ENCODE results near the gene PRKCA. TPM values are rescaled to one million over a fixed set of nuclear protein-coding genes. Genes with fewer than 3 reads are reported as not detected.

PRKCA gene
- total RNA-seq, 1 experiment from 2014 or later = 20.7 TPM

GRCh38 chr17:66268247-66268927 lies 34.0 kb upstream of the PRKCA start:
- intact Hi-C loops (cut with micrococcal nuclease) = no loop called here
- ChIA-PET POLR2A (interaction anchor here (0.6 kb wide), 1 partner anchor 409 kb away, joined by 4 read pairs; no protein-coding TSS in a partner anchor), CTCF (interaction anchor here (0.6 to 1.2 kb wide), 2 partner anchors 353 to 705 kb away, joined by 3 read pairs; no protein-coding TSS in a partner anchor)
- BruUV-seq (replicated peaks) = no TSS peak
- Mint-ChIP-seq H3K4me3 (ENCODE audit: unreplicated experiment) (no peak overlapping the region), H3K27me3 (ENCODE audit: insufficient read depth, unreplicated experiment) (no peaks in the 10 kb centered on the region), H3K36me3 (ENCODE audit: insufficient read depth, unreplicated experiment) (peaks cover 9% of the 10 kb centered on the region), H3K9me3 (ENCODE audit: unreplicated experiment) (no peaks in the 10 kb centered on the region), H3K4me1 (ENCODE audit: insufficient read depth, unreplicated experiment) (peaks cover 20% of the 10 kb centered on the region), H3K27ac (ENCODE audit: low read depth, unreplicated experiment) (no peak overlapping the region)
- peak; percentile 69 for DNase-seq (ENCODE audit: unreplicated experiment)
- no peak for TF ChIP-seq CTCF (IDR thresholded peaks at IDR 0.05; ENCODE audit: unreplicated experiment)

- peaks cover 20% of the 10 kb centered on the region for H3K4me1 Mint-ChIP-seq (ENCODE audit: insufficient read depth, unreplicated experiment)
- TF ChIP-seq CTCF (IDR thresholded peaks at IDR 0.05; ENCODE audit: unreplicated experiment) = no peak
- no TSS peak for BruUV-seq (replicated peaks)
- H3K4me3 Mint-ChIP-seq (ENCODE audit: unreplicated experiment) = no peak overlapping the region
- POLR2A ChIA-PET = no interaction called here
- no peak for DNase-seq (ENCODE audit: unreplicated experiment)
- peaks cover 9% of the 10 kb centered on the region for H3K36me3 Mint-ChIP-seq (ENCODE audit: insufficient read depth, unreplicated experiment)
- no peaks in the 10 kb centered on the region for H3K9me3 Mint-ChIP-seq (ENCODE audit: unreplicated experiment)
- CTCF ChIA-PET = no interaction called here
- no peak overlapping the region for H3K27ac Mint-ChIP-seq (ENCODE audit: low read depth, unreplicated experiment)
- intact Hi-C loops (cut with micrococcal nuclease) = loop anchor here (10.0 kb wide), 1 partner anchor 195 kb away; no protein-coding TSS in a partner anchor
- no peaks in the 10 kb centered on the region for H3K27me3 Mint-ChIP-seq (ENCODE audit: insufficient read depth, unreplicated experiment)
These were observed 32.3 kb upstream of the PRKCA start for GRCh38 chr17:66270106-66270505.

GRCh38 chr17:66271512-66271911 lies 30.9 kb upstream of the PRKCA start:
- no peak for TF ChIP-seq CTCF (IDR thresholded peaks at IDR 0.05; ENCODE audit: unreplicated experiment)
- intact Hi-C loops (cut with micrococcal nuclease) = loop anchor here (10.0 kb wide), 1 partner anchor 193 kb away; no protein-coding TSS in a partner anchor
- no peak for DNase-seq (ENCODE audit: unreplicated experiment)
- no TSS peak for BruUV-seq (replicated peaks)
- H3K27ac Mint-ChIP-seq (ENCODE audit: low read depth, unreplicated experiment) = no peak overlapping the region
- POLR2A ChIA-PET = no interaction called here
- CTCF ChIA-PET = no interaction called here
- peaks cover 9% of the 10 kb centered on the region for H3K36me3 Mint-ChIP-seq (ENCODE audit: insufficient read depth, unreplicated experiment)
- no peaks in the 10 kb centered on the region for H3K27me3 Mint-ChIP-seq (ENCODE audit: insufficient read depth, unreplicated experiment)
- H3K4me1 Mint-ChIP-seq (ENCODE audit: insufficient read depth, unreplicated experiment) = peaks cover 32% of the 10 kb centered on the region
- no peak overlapping the region for H3K4me3 Mint-ChIP-seq (ENCODE audit: unreplicated experiment)
- no peaks in the 10 kb centered on the region for H3K9me3 Mint-ChIP-seq (ENCODE audit: unreplicated experiment)

- BruUV-seq (replicated peaks) = no TSS peak
- Mint-ChIP-seq H3K4me1 (ENCODE audit: insufficient read depth, unreplicated experiment) (peaks cover 36% of the 10 kb centered on the region), H3K4me3 (ENCODE audit: unreplicated experiment) (no peak overlapping the region), H3K36me3 (ENCODE audit: insufficient read depth, unreplicated experiment) (peaks cover 9% of the 10 kb centered on the region), H3K27me3 (ENCODE audit: insufficient read depth, unreplicated experiment) (no peaks in the 10 kb centered on the region), H3K27ac (ENCODE audit: low read depth, unreplicated experiment) (no peak overlapping the region), H3K9me3 (ENCODE audit: unreplicated experiment) (no peaks in the 10 kb centered on the region)
- peak; percentile 44 for DNase-seq (ENCODE audit: unreplicated experiment)
- no peak for TF ChIP-seq CTCF (IDR thresholded peaks at IDR 0.05; ENCODE audit: unreplicated experiment)
- POLR2A ChIA-PET = interaction anchor here (0.7 to 1.6 kb wide), 5 partner anchors 10 to 442 kb away, joined by 3 to 4 read pairs (median 4); no protein-coding TSS in a partner anchor
- CTCF ChIA-PET = interaction anchor here (0.6 to 1.4 kb wide), 4 partner anchors 18 to 401 kb away, joined by 3 to 7 read pairs (median 4); no protein-coding TSS in a partner anchor
- intact Hi-C loops (cut with micrococcal nuclease) = loop anchor here (10.0 kb wide), 1 partner anchor 192 kb away; no protein-coding TSS in a partner anchor
These were observed 29.4 kb upstream of the PRKCA start for GRCh38 chr17:66272811-66273585.

All from MCF 10A (cell line).